Thyroid gland (tissue), 4 donors: Measurements from ENCODE around the gene AFF3. TPM values are rescaled to one million over a fixed set of nuclear protein-coding genes. Genes with fewer than 3 reads are reported as not detected.

Experiments
- DNase-seq, 2 donors: peaks; one replicate each; pipeline ENCODE4 v3.0.0-alpha.2; 2019
- H3K27ac ChIP-seq, 3 donors: fragments of 200-600 bp; sonication (generic); 1 replicate in 2 of 3; 2 replicates in 1 of 3; pipeline ENCODE4 v1.5.1; 2016 to 2019; ENCODE audit warnings: mild to moderate bottlenecking in 1 of 3, moderate library complexity in 1 of 3
- H3K27me3 ChIP-seq: fragments of 200-600 bp; sonication (generic); one replicate; pipeline ENCODE4 v1.5.1; 2019
- H3K36me3 ChIP-seq, 2 donors: fragments of 200-600 bp; sonication (generic); one replicate each; pipeline ENCODE4 v1.5.1; 2016 to 2019
- H3K4me1 ChIP-seq, 2 donors: fragments of 200-600 bp; sonication (generic); one replicate each; pipeline ENCODE4 v1.5.1; 2017 to 2019
- H3K4me3 ChIP-seq, 3 donors: fragments of 200-600 bp; sonication (generic); replicated peaks in 1 of 3; 1 replicate in 2 of 3; 2 replicates in 1 of 3; pipeline ENCODE4 v1.5.1; 2016; ENCODE audit warnings: mild to moderate bottlenecking in 1 of 3
- H3K9me3 ChIP-seq: fragments of 200-600 bp; sonication (generic); one replicate; pipeline ENCODE4 v1.5.1; 2017
- CTCF ChIP-seq, 6 experiments: fragments of 200-600 bp in 3 of 6; fragments of 450-650 bp in 3 of 6; sonication (generic) in 3 of 6; IDR thresholded peaks; one replicate each; pipeline ENCODE4 v1.5.1; 2016 to 2019; ENCODE audit warnings: antibody characterized with exemption in 6 of 6, mild to moderate bottlenecking in 2 of 6, inconsistent platforms in 1 of 6, moderate library complexity in 1 of 6
- POLR2A ChIP-seq, 2 donors: fragments of 450-650 bp; IDR thresholded peaks; one replicate each; pipeline ENCODE4 v1.6.1; 2017; ENCODE audit warnings: antibody characterized with exemption in 2 of 2, mild to moderate bottlenecking in 2 of 2, moderate library complexity in 1 of 2
- WGBS, 2 donors: methylation state at CpG; one replicate each; pipeline ENCODE4 v1.1.5; 2017; 5-methylcytosine and 5-hydroxymethylcytosine counted together
- intact Hi-C: fragments of 100-400 bp; cut with DNase I; formaldehyde crosslinking; loops from one replicate; pipeline ENCODE4 v1.15.1; 2023
- total RNA-seq, 4 donors: library from RNA; depleted of rRNA; stranded (reverse); fragments of >200 nt; gene quantifications; one replicate each; pipeline ENCODE4 v1.2.3, GENCODE V29; 2016

AFF3 gene
- total RNA-seq, 4 donors from 2014 or later: 0.54 to 2.6 (median 1.1) TPM

GRCh38 chr2:100040906-100041305 lies 101.5 kb downstream of the AFF3 start:
- TF ChIP-seq CTCF (IDR thresholded peaks at IDR 0.05) (no peak), POLR2A (IDR thresholded peaks at IDR 0.05) (no peak)
- WGBS, 2 donors: 73 to 83% methylated on average over 1 of the region's 1 CpG
- Histone ChIP-seq H3K4me3 (no peak overlapping the region), H3K27me3 (no peaks in the 10 kb centered on the region), H3K27ac (no peak overlapping the region), H3K36me3 (no peaks in the 10 kb centered on the region), H3K4me1 (peaks cover 0 to 8% of the 10 kb centered on the region in 2 donors), H3K9me3 (no peaks in the 10 kb centered on the region)
- DNase-seq: no peak
- intact Hi-C loops: no loop called here

GRCh38 chr2:100039291-100039980 lies 103.0 kb downstream of the AFF3 start:
- Histone ChIP-seq H3K27me3 (no peaks in the 10 kb centered on the region), H3K4me1 (peaks cover 0 to 8% of the 10 kb centered on the region in 2 donors), H3K27ac (no peak overlapping the region), H3K36me3 (no peaks in the 10 kb centered on the region), H3K9me3 (no peaks in the 10 kb centered on the region), H3K4me3 (no peak overlapping the region)
- DNase-seq: no peak
- TF ChIP-seq POLR2A (IDR thresholded peaks at IDR 0.05) (no peak), CTCF (IDR thresholded peaks at IDR 0.05) (no peak)
- 93 to 97% methylated on average over 7 of the region's 7 CpGs for WGBS, 2 donors
- intact Hi-C loops: no loop called here

GRCh38 chr2:100038011-100038410 lies 104.4 kb downstream of the AFF3 start:
- TF ChIP-seq POLR2A (IDR thresholded peaks at IDR 0.05): no peak
- peaks cover 0 to 6% of the 10 kb centered on the region in 2 donors for H3K4me1 ChIP-seq
- H3K36me3 ChIP-seq: no peaks in the 10 kb centered on the region
- no peak overlapping the region for H3K27ac ChIP-seq
- no peak for DNase-seq
- H3K27me3 ChIP-seq: no peaks in the 10 kb centered on the region
- no peak overlapping the region for H3K4me3 ChIP-seq
- WGBS, 2 donors: 77 to 87% methylated on average over 6 of the region's 6 CpGs
- intact Hi-C loops: no loop called here
- H3K9me3 ChIP-seq: no peaks in the 10 kb centered on the region

GRCh38 chr2:100036793-100037192 lies 105.6 kb downstream of the AFF3 start:
- no peaks in the 10 kb centered on the region for H3K36me3 ChIP-seq
- intact Hi-C loops: no loop called here
- no peak for DNase-seq
- no peaks in the 10 kb centered on the region for H3K4me1 ChIP-seq
- TF ChIP-seq POLR2A (IDR thresholded peaks at IDR 0.05) (no peak), CTCF (IDR thresholded peaks at IDR 0.05) (no peak)
- H3K4me3 ChIP-seq: no peak overlapping the region
- no peaks in the 10 kb centered on the region for H3K27me3 ChIP-seq
- H3K27ac ChIP-seq: no peak overlapping the region
- H3K9me3 ChIP-seq: no peaks in the 10 kb centered on the region
- 61% methylated on average over 4 of the region's 4 CpGs for WGBS, 2 donors

GRCh38 chr2:100036026-100036425 lies 106.4 kb downstream of the AFF3 start:
- Histone ChIP-seq H3K4me1 (no peaks in the 10 kb centered on the region), H3K27me3 (no peaks in the 10 kb centered on the region), H3K4me3 (no peak overlapping the region), H3K27ac (no peak overlapping the region), H3K36me3 (no peaks in the 10 kb centered on the region), H3K9me3 (no peaks in the 10 kb centered on the region)
- intact Hi-C loops: no loop called here
- TF ChIP-seq POLR2A (IDR thresholded peaks at IDR 0.05) (no peak), CTCF (IDR thresholded peaks at IDR 0.05) (no peak)
- DNase-seq: no peak
- 96 to 98% methylated on average over 2 of the region's 2 CpGs for WGBS, 2 donors
